Fibroblast of lung (primary cell): ENCODE data around the gene ANKRD44. TPM values are rescaled to one million over a fixed set of nuclear protein-coding genes. Genes with fewer than 3 reads are reported as not detected.

Source experiments
- DNase-seq, 2 donors: peaks; one replicate each; pipeline versions ENCODE4 v3.0.0 to v3.0.0-alpha.2; 2010; ENCODE audit warnings: low read depth in 2 of 2
- H2AFZ ChIP-seq: 2 replicates; pipeline ENCODE4 v1.5.1; 2012; ENCODE audit warnings: low read length, control low read depth, inconsistent platforms
- H3K27ac ChIP-seq: 2 replicates; pipeline ENCODE4 v1.5.1; 2011; ENCODE audit warnings: low read length, control low read depth; ENCODE audit not compliant: insufficient read depth
- H3K27me3 ChIP-seq: 2 replicates; pipeline ENCODE4 v1.5.1; 2011; ENCODE audit warnings: mild to moderate bottlenecking, low read length; ENCODE audit not compliant: control insufficient read depth, insufficient read depth
- H3K36me3 ChIP-seq: 2 replicates; pipeline ENCODE4 v1.5.1; 2011; ENCODE audit warnings: low read length; ENCODE audit not compliant: control insufficient read depth, insufficient read depth
- H3K4me1 ChIP-seq: 2 replicates; pipeline ENCODE4 v1.5.1; 2011; ENCODE audit warnings: low read length; ENCODE audit not compliant: control insufficient read depth, insufficient read depth; ENCODE audit errors: extremely low read depth
- H3K4me2 ChIP-seq: 2 replicates; pipeline ENCODE4 v1.5.1; 2011; ENCODE audit warnings: low read length, control low read depth; ENCODE audit not compliant: insufficient read depth; ENCODE audit errors: extremely low read depth
- H3K4me3 ChIP-seq, 4 experiments: fragments of 200-600 bp in 1 of 4; sonication (generic) in 1 of 4; replicated peaks in 1 of 4; 2 replicates each; pipeline ENCODE4 v1.5.1; 2011 to 2016; ENCODE audit warnings: low read length in 4 of 4, low read depth in 3 of 4, mild to moderate bottlenecking in 3 of 4, control low read depth in 2 of 4, inconsistent platforms in 1 of 4, mixed read lengths in 1 of 4; ENCODE audit not compliant: insufficient read depth in 1 of 4; ENCODE audit errors: control extremely low read depth in 1 of 4
- H3K79me2 ChIP-seq: 2 replicates; pipeline ENCODE4 v1.5.1; 2012; ENCODE audit warnings: mild to moderate bottlenecking, low read length, inconsistent platforms; ENCODE audit not compliant: control insufficient read depth, insufficient read depth
- H3K9ac ChIP-seq: 2 replicates; pipeline ENCODE4 v1.5.1; 2011; ENCODE audit warnings: mild to moderate bottlenecking, low read length, control low read depth; ENCODE audit not compliant: insufficient read depth
- H3K9me3 ChIP-seq: 2 replicates; pipeline ENCODE4 v1.5.1; 2012; ENCODE audit warnings: low read depth, low read length; ENCODE audit not compliant: control insufficient read depth, insufficient read depth
- H4K20me1 ChIP-seq: 2 replicates; pipeline ENCODE4 v1.5.1; 2011; ENCODE audit warnings: low read length; ENCODE audit not compliant: control insufficient read depth, insufficient read depth; ENCODE audit errors: extremely low read depth
- EZH2 ChIP-seq: IDR thresholded peaks from 2 replicates; pipeline ENCODE4 v1.5.1; 2012; ENCODE audit warnings: low read length, control low read depth, mild to moderate bottlenecking; ENCODE audit errors: missing control alignments
- polyA plus RNA-seq, 2 donors: library from polyadenylated mRNA; depleted of rRNA in 1 of 2; stranded (reverse) in 1 of 2; unstranded in 1 of 2; fragments of >200 nt; gene quantifications; 2 replicates each; pipeline ENCODE4 v1.2.1, GENCODE V29; 2011 to 2012; ENCODE audit warnings: missing spikeins in 1 of 2
- total RNA-seq: library from RNA; depleted of rRNA; stranded (reverse); fragments of >200 nt; gene quantifications from 2 replicates; pipeline ENCODE4 v1.2.1, GENCODE V29; 2014
- TF ChIP-seq, protein P1 (sequence below), 2 donors: IDR thresholded peaks in 1 of 2; conservative IDR thresholded peaks in 1 of 2; 1 replicate in 1 of 2; 2 replicates in 1 of 2; pipeline ENCODE4 v1.5.1; 2011 to 2012; ENCODE audit warnings: low read length in 2 of 2, control low read depth in 1 of 2, inconsistent platforms in 1 of 2, low read depth in 1 of 2, mild to moderate bottlenecking in 1 of 2

Gene ANKRD44
- total and polyA plus RNA-seq, 2 donors (not counting 1 experiment from before 2014, with no cell fraction given): 7.6 to 9.7 TPM

DNA sequence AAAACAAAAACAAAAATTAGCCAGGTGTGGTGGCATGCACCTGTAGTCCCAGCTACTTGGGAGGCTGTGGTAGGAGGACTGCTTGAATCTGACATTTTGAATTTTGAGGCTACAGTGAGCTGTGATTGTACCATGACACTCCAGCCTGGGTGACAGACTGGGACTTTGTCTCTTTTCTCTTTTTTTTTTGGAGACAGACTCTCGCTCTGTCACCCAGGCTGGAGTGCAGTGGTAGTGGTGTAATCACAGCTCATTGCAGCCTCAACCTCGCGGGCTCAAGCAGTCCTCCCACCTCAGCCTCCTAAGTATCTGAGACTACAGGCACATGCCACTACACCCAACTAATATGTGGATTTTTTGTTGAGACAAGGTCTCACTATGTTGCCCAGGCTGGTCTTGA is 35.6 kb downstream of the ANKRD44 start:
- H3K9me3 ChIP-seq: no peaks in the 10 kb centered on the region
- no peaks in the 10 kb centered on the region for H3K4me1 ChIP-seq
- TF ChIP-seq EZH2: no peak
- TF ChIP-seq, protein P1, sequence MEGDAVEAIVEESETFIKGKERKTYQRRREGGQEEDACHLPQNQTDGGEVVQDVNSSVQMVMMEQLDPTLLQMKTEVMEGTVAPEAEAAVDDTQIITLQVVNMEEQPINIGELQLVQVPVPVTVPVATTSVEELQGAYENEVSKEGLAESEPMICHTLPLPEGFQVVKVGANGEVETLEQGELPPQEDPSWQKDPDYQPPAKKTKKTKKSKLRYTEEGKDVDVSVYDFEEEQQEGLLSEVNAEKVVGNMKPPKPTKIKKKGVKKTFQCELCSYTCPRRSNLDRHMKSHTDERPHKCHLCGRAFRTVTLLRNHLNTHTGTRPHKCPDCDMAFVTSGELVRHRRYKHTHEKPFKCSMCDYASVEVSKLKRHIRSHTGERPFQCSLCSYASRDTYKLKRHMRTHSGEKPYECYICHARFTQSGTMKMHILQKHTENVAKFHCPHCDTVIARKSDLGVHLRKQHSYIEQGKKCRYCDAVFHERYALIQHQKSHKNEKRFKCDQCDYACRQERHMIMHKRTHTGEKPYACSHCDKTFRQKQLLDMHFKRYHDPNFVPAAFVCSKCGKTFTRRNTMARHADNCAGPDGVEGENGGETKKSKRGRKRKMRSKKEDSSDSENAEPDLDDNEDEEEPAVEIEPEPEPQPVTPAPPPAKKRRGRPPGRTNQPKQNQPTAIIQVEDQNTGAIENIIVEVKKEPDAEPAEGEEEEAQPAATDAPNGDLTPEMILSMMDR (conservative IDR thresholded peaks at IDR 0.05 in 1 of 2, IDR thresholded peaks at IDR 0.05 in 1 of 2; ENCODE audit: low read depth in 1 of 2, low read length in 2 of 2): no peak
- no peaks in the 10 kb centered on the region for H3K79me2 ChIP-seq
- H2AFZ ChIP-seq: no peak overlapping the region
- no peak overlapping the region for H3K4me2 ChIP-seq
- no peaks in the 10 kb centered on the region for H4K20me1 ChIP-seq
- DNase-seq: no peak
- no peaks in the 10 kb centered on the region for H3K36me3 ChIP-seq
- H3K27ac ChIP-seq: no peak overlapping the region
- no peak overlapping the region for H3K9ac ChIP-seq
- H3K27me3 ChIP-seq: no peaks in the 10 kb centered on the region
- no peak overlapping the region for H3K4me3 ChIP-seq

- Histone ChIP-seq H3K4me3 (no peak overlapping the region), H3K27me3 (no peaks in the 10 kb centered on the region), H4K20me1 (no peaks in the 10 kb centered on the region), H3K4me1 (no peaks in the 10 kb centered on the region), H3K9ac (no peak overlapping the region), H3K27ac (no peak overlapping the region), H2AFZ (no peak overlapping the region), H3K79me2 (no peaks in the 10 kb centered on the region), H3K36me3 (no peaks in the 10 kb centered on the region), H3K9me3 (no peaks in the 10 kb centered on the region), H3K4me2 (no peak overlapping the region)
- TF ChIP-seq, protein P1 (conservative IDR thresholded peaks at IDR 0.05 in 1 of 2, IDR thresholded peaks at IDR 0.05 in 1 of 2; ENCODE audit: low read depth in 1 of 2, low read length in 2 of 2): no peak
- no peak for TF ChIP-seq EZH2
- DNase-seq: no peak
These were observed 36.2 kb downstream of the ANKRD44 start for GRCh38 chr2:197274349-197274748.

DNA sequence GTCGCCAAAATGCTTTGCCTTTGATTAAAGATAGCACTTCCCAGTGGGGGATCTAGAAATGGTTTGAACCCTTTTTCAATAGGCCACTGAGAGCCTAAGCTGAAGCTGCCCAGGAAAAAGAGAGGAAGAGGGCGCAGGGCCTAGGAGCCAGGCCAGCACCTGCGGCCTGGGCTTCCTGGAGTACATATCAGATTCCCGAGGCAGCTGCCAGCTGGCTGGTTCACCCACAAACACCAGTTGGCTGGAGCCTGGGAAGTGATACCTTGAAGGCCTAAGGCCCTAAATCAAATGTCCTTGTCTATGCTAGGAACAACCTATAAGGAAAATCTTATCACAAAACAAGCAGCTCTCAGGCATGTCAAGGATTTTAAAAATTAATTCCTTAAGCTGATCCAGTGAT is 37.1 kb downstream of the ANKRD44 start:
- Histone ChIP-seq H3K27ac (no peak overlapping the region), H2AFZ (no peak overlapping the region), H4K20me1 (no peaks in the 10 kb centered on the region), H3K4me1 (no peaks in the 10 kb centered on the region), H3K9me3 (no peaks in the 10 kb centered on the region), H3K4me3 (no peak overlapping the region), H3K9ac (no peak overlapping the region), H3K4me2 (no peak overlapping the region), H3K27me3 (no peaks in the 10 kb centered on the region), H3K36me3 (no peaks in the 10 kb centered on the region), H3K79me2 (no peaks in the 10 kb centered on the region)
- peak in 1 of 2 donors; percentile 26 for DNase-seq
- TF ChIP-seq EZH2: no peak
